ENCODE results near the gene CBY1.

The CBY1 gene

GRCh38 chr22:38652859-38653258, 3.6 kb upstream of the CBY1 start:
- Histone ChIP-seq H3K27me3 (replicated peaks; ENCODE audit: control insufficient read depth, insufficient read depth, low read length) (no peaks in the 10 kb centered on the region), H3K4me3 (ENCODE audit: low read length) (no peak overlapping the region), H3K4me1 (ENCODE audit: control insufficient read depth, insufficient read depth, low read length) (peaks cover 13% of the 10 kb centered on the region), H3K9me3 (ENCODE audit: control insufficient read depth, low read length) (no peaks in the 10 kb centered on the region), H3K36me3 (ENCODE audit: control insufficient read depth, insufficient read depth, low read length, severe bottlenecking) (no peaks in the 10 kb centered on the region), H3K9ac (ENCODE audit: low read length) (no peak overlapping the region)
- no peak for DNase-seq (ENCODE audit: low read depth)

GRCh38 chr22:38653741-38654140, 2.7 kb upstream of the CBY1 start:
- H3K27me3 ChIP-seq (replicated peaks; ENCODE audit: control insufficient read depth, insufficient read depth, low read length), result no peaks in the 10 kb centered on the region
- DNase-seq (ENCODE audit: low read depth), result no peak
- peaks cover 13% of the 10 kb centered on the region for H3K4me1 ChIP-seq (ENCODE audit: control insufficient read depth, insufficient read depth, low read length)
- H3K9ac ChIP-seq (ENCODE audit: low read length), result no peak overlapping the region
- H3K9me3 ChIP-seq (ENCODE audit: control insufficient read depth, low read length), result no peaks in the 10 kb centered on the region
- no peak overlapping the region for H3K4me3 ChIP-seq (ENCODE audit: low read length)
- no peaks in the 10 kb centered on the region for H3K36me3 ChIP-seq (ENCODE audit: control insufficient read depth, insufficient read depth, low read length, severe bottlenecking)

GRCh38 chr22:38655519-38656255, 751 bp upstream of the CBY1 start:
- H3K36me3 ChIP-seq (ENCODE audit: control insufficient read depth, insufficient read depth, low read length, severe bottlenecking), result no peaks in the 10 kb centered on the region
- H3K4me1 ChIP-seq (ENCODE audit: control insufficient read depth, insufficient read depth, low read length), result peaks cover 13% of the 10 kb centered on the region
- H3K4me3 ChIP-seq (ENCODE audit: low read length), result peak overlapping the region; percentile 92
- DNase-seq (ENCODE audit: low read depth), result peak; percentile 53
- H3K27me3 ChIP-seq (replicated peaks; ENCODE audit: control insufficient read depth, insufficient read depth, low read length), result no peaks in the 10 kb centered on the region
- H3K9me3 ChIP-seq (ENCODE audit: control insufficient read depth, low read length), result no peaks in the 10 kb centered on the region
- peak overlapping the region; percentile 100 for H3K9ac ChIP-seq (ENCODE audit: low read length)

- DNase-seq (ENCODE audit: low read depth), result peak; percentile 27
- peak overlapping the region; percentile 92 for H3K4me3 ChIP-seq (ENCODE audit: low read length)
- peaks cover 13% of the 10 kb centered on the region for H3K4me1 ChIP-seq (ENCODE audit: control insufficient read depth, insufficient read depth, low read length)
- no peaks in the 10 kb centered on the region for H3K9me3 ChIP-seq (ENCODE audit: control insufficient read depth, low read length)
- H3K9ac ChIP-seq (ENCODE audit: low read length), result peak overlapping the region; percentile 100
- no peaks in the 10 kb centered on the region for H3K27me3 ChIP-seq (replicated peaks; ENCODE audit: control insufficient read depth, insufficient read depth, low read length)
- H3K36me3 ChIP-seq (ENCODE audit: control insufficient read depth, insufficient read depth, low read length, severe bottlenecking), result peaks cover 6% of the 10 kb centered on the region
Measured at GRCh38 chr22:38657045-38657909, 839 bp downstream of the CBY1 start.

- no peaks in the 10 kb centered on the region for H3K27me3 ChIP-seq (replicated peaks; ENCODE audit: control insufficient read depth, insufficient read depth, low read length)
- H3K4me1 ChIP-seq (ENCODE audit: control insufficient read depth, insufficient read depth, low read length), result peaks cover 4% of the 10 kb centered on the region
- H3K4me3 ChIP-seq (ENCODE audit: low read length), result no peak overlapping the region
- H3K9me3 ChIP-seq (ENCODE audit: control insufficient read depth, low read length), result no peaks in the 10 kb centered on the region
- DNase-seq (ENCODE audit: low read depth), result no peak
- no peak overlapping the region for H3K9ac ChIP-seq (ENCODE audit: low read length)
- H3K36me3 ChIP-seq (ENCODE audit: control insufficient read depth, insufficient read depth, low read length, severe bottlenecking), result peaks cover 22% of the 10 kb centered on the region
Measured at GRCh38 chr22:38674888-38675287, 18.4 kb downstream of the CBY1 start.

- DNase-seq (ENCODE audit: low read depth), result no peak
- peaks cover 20% of the 10 kb centered on the region for H3K36me3 ChIP-seq (ENCODE audit: control insufficient read depth, insufficient read depth, low read length, severe bottlenecking)
Measured at GRCh38 chr22:38675833-38676232, 19.4 kb downstream of the CBY1 start.

GRCh38 chr22:38681582-38682335, 25.3 kb downstream of the CBY1 start, which contains the start of gene TOMM22:
TOMM22 (plus strand) TSS chr22:38681957; CDS start chr22:38681979, 22 bp downstream.
- H3K36me3 ChIP-seq (ENCODE audit: control insufficient read depth, insufficient read depth, low read length, severe bottlenecking), result peaks cover 36% of the 10 kb centered on the region
- no peaks in the 10 kb centered on the region for H3K27me3 ChIP-seq (replicated peaks; ENCODE audit: control insufficient read depth, insufficient read depth, low read length)
- H3K4me1 ChIP-seq (ENCODE audit: control insufficient read depth, insufficient read depth, low read length), result peaks cover 9% of the 10 kb centered on the region
- peak within 1 kb of the TSS; percentile 89 for H3K4me3 ChIP-seq (ENCODE audit: low read length)
- peak within 1 kb of the TSS; percentile 97 for H3K9ac ChIP-seq (ENCODE audit: low read length)
- peak; percentile 96 for DNase-seq (ENCODE audit: low read depth)
- H3K9me3 ChIP-seq (ENCODE audit: control insufficient read depth, low read length), result no peaks in the 10 kb centered on the region

More at GRCh38 chr22:38675833-38676232, 19.4 kb downstream of the CBY1 start:
- peaks cover 4% of the 10 kb centered on the region for H3K4me1 ChIP-seq (ENCODE audit: control insufficient read depth, insufficient read depth, low read length)
- no peaks in the 10 kb centered on the region for H3K27me3 ChIP-seq (replicated peaks; ENCODE audit: control insufficient read depth, insufficient read depth, low read length)
- H3K4me3 ChIP-seq (ENCODE audit: low read length), result no peak overlapping the region
- H3K9me3 ChIP-seq (ENCODE audit: control insufficient read depth, low read length), result no peaks in the 10 kb centered on the region
- H3K9ac ChIP-seq (ENCODE audit: low read length), result no peak overlapping the region

- no peaks in the 10 kb centered on the region for H3K27me3 ChIP-seq (replicated peaks; ENCODE audit: control insufficient read depth, insufficient read depth, low read length)
- no peak overlapping the region for H3K9ac ChIP-seq (ENCODE audit: low read length)
- peaks cover 60% of the 10 kb centered on the region for H3K36me3 ChIP-seq (ENCODE audit: control insufficient read depth, insufficient read depth, low read length, severe bottlenecking)
- H3K4me1 ChIP-seq (ENCODE audit: control insufficient read depth, insufficient read depth, low read length), result peaks cover 5% of the 10 kb centered on the region
- no peaks in the 10 kb centered on the region for H3K9me3 ChIP-seq (ENCODE audit: control insufficient read depth, low read length)
- no peak overlapping the region for H3K4me3 ChIP-seq (ENCODE audit: low read length)
- no peak for DNase-seq (ENCODE audit: low read depth)
Measured at GRCh38 chr22:38684895-38685294, 28.5 kb downstream of the CBY1 start.

GRCh38 chr22:38685761-38686160, 29.3 kb downstream of the CBY1 start:
- no peaks in the 10 kb centered on the region for H3K9me3 ChIP-seq (ENCODE audit: control insufficient read depth, low read length)
- H3K9ac ChIP-seq (ENCODE audit: low read length), result no peak overlapping the region
- peaks cover 5% of the 10 kb centered on the region for H3K4me1 ChIP-seq (ENCODE audit: control insufficient read depth, insufficient read depth, low read length)
- no peaks in the 10 kb centered on the region for H3K27me3 ChIP-seq (replicated peaks; ENCODE audit: control insufficient read depth, insufficient read depth, low read length)
- DNase-seq (ENCODE audit: low read depth), result no peak
- H3K4me3 ChIP-seq (ENCODE audit: low read length), result no peak overlapping the region
- peaks cover 60% of the 10 kb centered on the region for H3K36me3 ChIP-seq (ENCODE audit: control insufficient read depth, insufficient read depth, low read length, severe bottlenecking)

GRCh38 chr22:38689651-38690050, 33.2 kb downstream of the CBY1 start:
- no peaks in the 10 kb centered on the region for H3K27me3 ChIP-seq (replicated peaks; ENCODE audit: control insufficient read depth, insufficient read depth, low read length)
- no peaks in the 10 kb centered on the region for H3K9me3 ChIP-seq (ENCODE audit: control insufficient read depth, low read length)
- no peaks in the 10 kb centered on the region for H3K4me1 ChIP-seq (ENCODE audit: control insufficient read depth, insufficient read depth, low read length)
- H3K36me3 ChIP-seq (ENCODE audit: control insufficient read depth, insufficient read depth, low read length, severe bottlenecking), result peaks cover 44% of the 10 kb centered on the region
- H3K9ac ChIP-seq (ENCODE audit: low read length), result no peak overlapping the region
- DNase-seq (ENCODE audit: low read depth), result no peak
- H3K4me3 ChIP-seq (ENCODE audit: low read length), result no peak overlapping the region

- Histone ChIP-seq H3K9ac (ENCODE audit: low read length) (no peak overlapping the region), H3K4me3 (ENCODE audit: low read length) (no peak overlapping the region), H3K9me3 (ENCODE audit: control insufficient read depth, low read length) (no peaks in the 10 kb centered on the region), H3K27me3 (replicated peaks; ENCODE audit: control insufficient read depth, insufficient read depth, low read length) (no peaks in the 10 kb centered on the region), H3K4me1 (ENCODE audit: control insufficient read depth, insufficient read depth, low read length) (peaks cover 29% of the 10 kb centered on the region), H3K36me3 (ENCODE audit: control insufficient read depth, insufficient read depth, low read length, severe bottlenecking) (peaks cover 4% of the 10 kb centered on the region)
- no peak for DNase-seq (ENCODE audit: low read depth)
Measured at GRCh38 chr22:38694049-38694448, 37.6 kb downstream of the CBY1 start.

All from adipocyte (in vitro differentiated cells).